ENCODE measurements around the gene FNTB.

DNA sequence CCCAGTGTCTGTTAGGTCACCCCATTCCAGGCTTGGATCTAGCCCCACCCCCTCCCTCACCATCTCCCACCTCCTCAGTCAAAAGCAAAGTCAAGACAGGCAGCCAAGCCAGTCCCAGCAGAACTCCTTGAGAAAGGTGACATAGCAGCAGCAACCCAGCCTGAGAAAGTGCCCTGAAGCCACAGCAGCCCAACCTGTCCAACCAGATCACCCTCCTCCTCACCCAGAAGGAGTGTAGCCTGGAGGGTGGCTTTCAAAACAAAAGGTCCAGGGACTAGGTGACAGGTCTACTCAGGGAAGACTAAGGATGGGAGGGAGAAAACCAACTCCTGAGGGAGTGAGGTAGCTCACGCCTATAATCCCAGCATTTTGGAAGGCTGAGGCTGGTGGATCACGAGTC, 19.7 kb upstream of the FNTB start:
- TF ChIP-seq, protein P1, sequence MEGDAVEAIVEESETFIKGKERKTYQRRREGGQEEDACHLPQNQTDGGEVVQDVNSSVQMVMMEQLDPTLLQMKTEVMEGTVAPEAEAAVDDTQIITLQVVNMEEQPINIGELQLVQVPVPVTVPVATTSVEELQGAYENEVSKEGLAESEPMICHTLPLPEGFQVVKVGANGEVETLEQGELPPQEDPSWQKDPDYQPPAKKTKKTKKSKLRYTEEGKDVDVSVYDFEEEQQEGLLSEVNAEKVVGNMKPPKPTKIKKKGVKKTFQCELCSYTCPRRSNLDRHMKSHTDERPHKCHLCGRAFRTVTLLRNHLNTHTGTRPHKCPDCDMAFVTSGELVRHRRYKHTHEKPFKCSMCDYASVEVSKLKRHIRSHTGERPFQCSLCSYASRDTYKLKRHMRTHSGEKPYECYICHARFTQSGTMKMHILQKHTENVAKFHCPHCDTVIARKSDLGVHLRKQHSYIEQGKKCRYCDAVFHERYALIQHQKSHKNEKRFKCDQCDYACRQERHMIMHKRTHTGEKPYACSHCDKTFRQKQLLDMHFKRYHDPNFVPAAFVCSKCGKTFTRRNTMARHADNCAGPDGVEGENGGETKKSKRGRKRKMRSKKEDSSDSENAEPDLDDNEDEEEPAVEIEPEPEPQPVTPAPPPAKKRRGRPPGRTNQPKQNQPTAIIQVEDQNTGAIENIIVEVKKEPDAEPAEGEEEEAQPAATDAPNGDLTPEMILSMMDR (CRISPR knock-in tag; IDR thresholded peaks at IDR 0.05) = no peak
- no peak for TF ChIP-seq POLR2A (IDR thresholded peaks at IDR 0.05; ENCODE audit: insufficient read depth in 1 of 2, low read depth in 2 of 2, low read length in 2 of 2)
- TF ChIP-seq NR2C2 (CRISPR knock-in tag; IDR thresholded peaks at IDR 0.05; ENCODE audit: borderline replicate concordance) = no peak
- TF ChIP-seq ZNF335 (CRISPR knock-in tag; IDR thresholded peaks at IDR 0.05) = no peak
- TF ChIP-seq ZNF543 (CRISPR knock-in tag; IDR thresholded peaks at IDR 0.05) = no peak
- no peak for TF ChIP-seq ZNF614 (CRISPR knock-in tag; IDR thresholded peaks at IDR 0.05; ENCODE audit: borderline replicate concordance)
- TF ChIP-seq, protein P2, sequence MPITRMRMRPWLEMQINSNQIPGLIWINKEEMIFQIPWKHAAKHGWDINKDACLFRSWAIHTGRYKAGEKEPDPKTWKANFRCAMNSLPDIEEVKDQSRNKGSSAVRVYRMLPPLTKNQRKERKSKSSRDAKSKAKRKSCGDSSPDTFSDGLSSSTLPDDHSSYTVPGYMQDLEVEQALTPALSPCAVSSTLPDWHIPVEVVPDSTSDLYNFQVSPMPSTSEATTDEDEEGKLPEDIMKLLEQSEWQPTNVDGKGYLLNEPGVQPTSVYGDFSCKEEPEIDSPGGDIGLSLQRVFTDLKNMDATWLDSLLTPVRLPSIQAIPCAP (CRISPR knock-in tag; IDR thresholded peaks at IDR 0.05; ENCODE audit: low read depth) = no peak
- TF ChIP-seq ATF7 (IDR thresholded peaks at IDR 0.05) = no peak
- no peak for TF ChIP-seq ATF7 (CRISPR knock-in tag; IDR thresholded peaks at IDR 0.05)
- TF ChIP-seq FOXA1 (IDR thresholded peaks at IDR 0.05) = no peak
- no peak for TF ChIP-seq FOXA1 (CRISPR knock-in tag; IDR thresholded peaks at IDR 0.05)
- no peak for TF ChIP-seq CEBPB (IDR thresholded peaks at IDR 0.05; ENCODE audit: borderline replicate concordance, low read depth, low read length)
- no peak for TF ChIP-seq REPIN1 (CRISPR knock-in tag; IDR thresholded peaks at IDR 0.05; ENCODE audit: borderline replicate concordance, low read depth)
- no peak for TF ChIP-seq TCF7L2 (IDR thresholded peaks at IDR 0.05; ENCODE audit: low read depth, low read length)
